OCI-LY1 (cell line): ENCODE data around the gene NT5DC2.
A peak's percentile ranks its signal among the peaks of the same experiment; 100 is the strongest.

ENCODE experiments used
- H2AFZ ChIP-seq: fragments of 200-600 bp; sonication (generic), shearing (Covaris generic); 2 replicates; pipeline ENCODE4 v1.6.0; 2014; ENCODE audit warnings: antibody characterized with exemption, mild to moderate bottlenecking, low read length
- H3F3A ChIP-seq: fragments of 200-600 bp; sonication (generic), shearing (Covaris generic); 2 replicates; pipeline ENCODE4 v1.6.0; 2014; ENCODE audit warnings: mild to moderate bottlenecking, antibody characterized with exemption, low read length, moderate library complexity; ENCODE audit not compliant: insufficient read depth
- H3K27ac ChIP-seq: fragments of 200-600 bp; sonication (generic); 2 replicates; pipeline ENCODE4 v1.5.1; 2014; ENCODE audit warnings: low read length, mixed run types, mild to moderate bottlenecking, low read depth; ENCODE audit not compliant: poor library complexity, severe bottlenecking
- H3K27me3 ChIP-seq: fragments of 200-600 bp; sonication (generic); 2 replicates; pipeline ENCODE4 v1.6.0; 2014; ENCODE audit warnings: antibody characterized with exemption, mild to moderate bottlenecking, low read length, moderate library complexity; ENCODE audit not compliant: insufficient read depth
- H3K36me3 ChIP-seq: fragments of 200-600 bp; sonication (generic); 2 replicates; pipeline ENCODE4 v1.6.1; 2014; ENCODE audit warnings: mild to moderate bottlenecking, antibody characterized with exemption, low read length, moderate library complexity, mixed read lengths; ENCODE audit not compliant: insufficient read depth
- H3K4me1 ChIP-seq: fragments of 200-600 bp; sonication (generic); 2 replicates; pipeline ENCODE4 v1.5.1; 2014; ENCODE audit warnings: mild to moderate bottlenecking, low read length, moderate library complexity; ENCODE audit not compliant: insufficient read depth, severe bottlenecking
- H3K4me2 ChIP-seq: fragments of 200-600 bp; sonication (generic), shearing (Covaris generic); 2 replicates; pipeline ENCODE4 v1.6.1; 2014; ENCODE audit warnings: low read length
- H3K4me3 ChIP-seq: fragments of 200-600 bp; sonication (generic); 2 replicates; pipeline ENCODE4 v1.5.1; 2014; ENCODE audit warnings: low read length, low read depth, mild to moderate bottlenecking, mixed read lengths; ENCODE audit not compliant: poor library complexity, severe bottlenecking
- H3K79me2 ChIP-seq: fragments of 200-600 bp; shearing (Covaris generic); 2 replicates; pipeline ENCODE4 v1.6.1; 2016; ENCODE audit warnings: mixed run types, low read length, mixed read lengths; ENCODE audit not compliant: insufficient read depth
- H3K9ac ChIP-seq: fragments of 200-600 bp; sonication (generic), shearing (Covaris generic); 2 replicates; pipeline ENCODE4 v1.6.1; 2014; ENCODE audit warnings: mild to moderate bottlenecking, low read length, mixed read lengths
- H3K9me2 ChIP-seq: fragments of 200-600 bp; sonication (generic), shearing (Covaris generic); 2 replicates; pipeline ENCODE4 v1.6.1; 2014; ENCODE audit warnings: low read depth, mild to moderate bottlenecking, low read length, mixed read lengths
- H3K9me3 ChIP-seq: fragments of 200-600 bp; shearing (Covaris generic); 2 replicates; pipeline ENCODE4 v1.6.1; 2014; ENCODE audit warnings: low read length, mixed read lengths
- H4K20me1 ChIP-seq: fragments of 200-600 bp; sonication (generic), shearing (Covaris generic); 2 replicates; pipeline ENCODE4 v1.6.0; 2016; ENCODE audit warnings: mild to moderate bottlenecking, low read length; ENCODE audit not compliant: insufficient read depth
- CTCF ChIP-seq: fragments of 200-600 bp; sonication (generic), shearing (Covaris generic); IDR thresholded peaks from 2 replicates; pipeline ENCODE4 v1.5.1; 2017; ENCODE audit warnings: mild to moderate bottlenecking, antibody characterized with exemption, low read length, moderate library complexity, mixed read lengths
- EZH2 ChIP-seq: fragments of 200-600 bp; sonication (generic), shearing (Covaris generic); IDR thresholded peaks from 2 replicates; pipeline ENCODE4 v1.8.0; 2017; ENCODE audit warnings: borderline replicate concordance, mixed run types, mild to moderate bottlenecking, antibody characterized with exemption, low read length, moderate library complexity, mixed read lengths

Gene NT5DC2

GRCh38 chr3:52532517-52532837, 1.2 kb downstream of the NT5DC2 start:
- peaks cover 18% of the 10 kb centered on the region for H3K36me3 ChIP-seq
- no peaks in the 10 kb centered on the region for H3K9me3 ChIP-seq
- H3K27me3 ChIP-seq = no peaks in the 10 kb centered on the region
- H3F3A ChIP-seq = peaks cover 11% of the 10 kb centered on the region
- peak overlapping the region; percentile 84 for H3K9ac ChIP-seq
- H4K20me1 ChIP-seq = no peaks in the 10 kb centered on the region
- peak overlapping the region; percentile 85 for H3K4me3 ChIP-seq
- TF ChIP-seq EZH2 (no peak), CTCF (no peak)
- peak overlapping the region; percentile 14 for H3K27ac ChIP-seq
- no peaks in the 10 kb centered on the region for H3K9me2 ChIP-seq
- peak overlapping the region; percentile 87 for H3K4me2 ChIP-seq
- no peak overlapping the region for H2AFZ ChIP-seq
- H3K4me1 ChIP-seq = peaks cover 45% of the 10 kb centered on the region
- peaks cover 10% of the 10 kb centered on the region for H3K79me2 ChIP-seq

GRCh38 chr3:52531860-52532516, 1.7 kb downstream of the NT5DC2 start:
- Histone ChIP-seq H3F3A (peaks cover 11% of the 10 kb centered on the region), H3K36me3 (peaks cover 23% of the 10 kb centered on the region), H3K9me3 (no peaks in the 10 kb centered on the region), H3K9ac (peak overlapping the region; percentile 84; the same call in 1 of the 2 replicates), H3K4me2 (peak overlapping the region; percentile 87), H3K9me2 (no peaks in the 10 kb centered on the region), H3K4me3 (peak overlapping the region; percentile 85), H4K20me1 (no peaks in the 10 kb centered on the region), H2AFZ (no peak overlapping the region), H3K79me2 (peaks cover 5% of the 10 kb centered on the region), H3K27ac (peak overlapping the region; percentile 14), H3K27me3 (no peaks in the 10 kb centered on the region), H3K4me1 (peaks cover 40% of the 10 kb centered on the region)
- TF ChIP-seq CTCF (no peak), EZH2 (no peak)

DNA sequence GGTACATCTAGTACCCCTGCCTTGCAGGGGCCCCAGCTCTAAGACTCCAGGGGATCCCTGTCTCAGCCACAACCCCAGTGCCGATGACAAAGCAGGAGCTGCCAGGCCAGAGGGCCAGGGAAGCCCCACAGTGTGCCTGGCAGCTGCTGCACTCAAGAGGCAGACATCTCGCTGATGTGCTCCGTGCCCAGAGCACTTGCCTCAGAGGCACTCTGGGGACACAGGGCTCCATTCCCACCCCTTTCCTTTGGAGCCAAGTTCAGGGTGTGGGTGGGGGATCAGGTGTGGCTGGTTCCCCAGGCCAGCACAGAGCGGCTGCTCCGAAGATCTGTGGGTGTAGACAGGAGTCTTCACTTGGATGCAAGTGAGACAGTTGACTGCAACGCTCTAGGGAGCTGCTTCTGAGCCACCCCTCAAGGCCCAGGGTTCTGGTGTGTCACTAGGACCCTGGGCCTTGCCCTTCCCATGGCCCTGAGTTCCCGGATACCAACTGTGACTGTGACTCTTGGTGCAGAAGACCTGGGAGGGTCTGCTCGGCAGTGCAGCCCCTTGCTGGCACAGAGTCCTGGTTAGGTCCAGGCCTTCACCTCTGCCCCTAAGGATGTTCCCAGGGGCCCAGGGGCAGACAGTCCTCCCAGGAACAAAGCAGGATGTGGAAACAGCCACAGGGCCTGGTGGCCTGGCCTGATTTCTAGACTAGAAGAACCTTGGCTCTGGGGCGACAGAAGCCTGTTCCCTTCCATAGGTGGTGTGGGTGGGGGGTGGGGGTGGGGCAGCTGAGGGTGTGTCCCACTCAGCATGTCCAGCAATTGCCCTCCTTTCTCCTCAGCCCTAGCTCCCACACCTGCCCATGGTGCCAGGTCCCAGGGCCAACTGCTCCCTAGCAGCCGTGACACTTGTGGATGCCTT, 2.5 kb downstream of the NT5DC2 start:
- Histone ChIP-seq H3K27me3 (no peaks in the 10 kb centered on the region), H3K9me2 (no peaks in the 10 kb centered on the region), H3K4me3 (no peak overlapping the region), H3K4me2 (peak overlapping the region; percentile 87; the same call in 1 of the 2 replicates), H3F3A (peaks cover 11% of the 10 kb centered on the region), H3K9ac (no peak overlapping the region), H3K36me3 (peaks cover 30% of the 10 kb centered on the region), H3K4me1 (peaks cover 39% of the 10 kb centered on the region), H3K9me3 (no peaks in the 10 kb centered on the region), H3K79me2 (no peaks in the 10 kb centered on the region), H4K20me1 (no peaks in the 10 kb centered on the region), H3K27ac (peak overlapping the region; percentile 14), H2AFZ (no peak overlapping the region)
- no peak for TF ChIP-seq CTCF
- TF ChIP-seq EZH2 = no peak
